HG03460 (cell line): ENCODE results near the gene CD99.
"Not testable (repeated sequence)": the region's sequence is repeated elsewhere in the genome, so short reads cannot be mapped to it uniquely, and the experiment has no call there.

Experiments used
- ATAC-seq: cut with Tn5 transposase; IDR thresholded peaks from one replicate; pipeline ENCODE4 v1.9.1; 2021; ENCODE audit not compliant: unreplicated experiment

CD99 gene

GRCh38 chrX:2675657-2676200 is 15.4 kb upstream of the CD99 start:
- ATAC-seq, result not testable (repeated sequence)

- no peak for ATAC-seq
Observed at GRCh38 chrX:2676794-2677675, 14.1 kb upstream of the CD99 start.

GRCh38 chrX:2677764-2678163 is 13.3 kb upstream of the CD99 start:
- no peak for ATAC-seq

GRCh38 chrX:2678583-2678982 is 12.5 kb upstream of the CD99 start:
- no peak for ATAC-seq

- ATAC-seq, result no peak
Observed at GRCh38 chrX:2679534-2680485, 11.3 kb upstream of the CD99 start.

GRCh38 chrX:2680486-2681348 is 10.4 kb upstream of the CD99 start:
- no peak for ATAC-seq

- no peak for ATAC-seq
Observed at GRCh38 chrX:2682565-2683177, 8.4 kb upstream of the CD99 start.

GRCh38 chrX:2684256-2684655 is 6.8 kb upstream of the CD99 start:
- ATAC-seq, result no peak

GRCh38 chrX:2685886-2686285 is 5.2 kb upstream of the CD99 start:
- ATAC-seq, result no peak

GRCh38 chrX:2689773-2690666 is 1.1 kb upstream of the CD99 start:
- no peak for ATAC-seq

GRCh38 chrX:2691543-2692220 is 587 bp downstream of the CD99 start:
- ATAC-seq, result peak; percentile 11

- no peak for ATAC-seq
Observed at GRCh38 chrX:2692221-2693112, 1.4 kb downstream of the CD99 start.

- ATAC-seq, result no peak
Observed at GRCh38 chrX:2693113-2694002, 2.3 kb downstream of the CD99 start.

- ATAC-seq, result no peak
Observed at GRCh38 chrX:2694914-2695267, 3.8 kb downstream of the CD99 start.

- ATAC-seq, result peak; percentile 87
Observed at GRCh38 chrX:2696698-2697215, 5.7 kb downstream of the CD99 start.

GRCh38 chrX:2697306-2697705 is 6.2 kb downstream of the CD99 start:
- peak; percentile 3 for ATAC-seq
